Upper lobe of right lung (tissue), 1 donor: ENCODE results near the gene STOML3. TPM values are rescaled to one million over a fixed set of nuclear protein-coding genes. Genes with fewer than 3 reads are reported as not detected.

Source experiments
- ATAC-seq: fragments of 200-7000 bp; cut with Tn5 transposase; one replicate; pipeline ENCODE4 v1.9.1; 2020; ENCODE audit warnings: mild to moderate bottlenecking, moderate library complexity
- DNase-seq: peaks from one replicate; pipeline ENCODE4 v3.0.0-alpha.2; 2020
- H3K27ac ChIP-seq: fragments of 200-600 bp; one replicate; pipeline ENCODE4 v1.8.0; 2022
- H3K27me3 ChIP-seq: fragments of 200-600 bp; one replicate; pipeline ENCODE4 v1.8.0; 2022; ENCODE audit warnings: mild to moderate bottlenecking
- H3K36me3 ChIP-seq: fragments of 200-600 bp; one replicate; pipeline ENCODE4 v1.8.0; 2022
- H3K4me1 ChIP-seq: fragments of 200-600 bp; one replicate; pipeline ENCODE4 v1.8.0; 2022
- H3K4me3 ChIP-seq: fragments of 200-600 bp; one replicate; pipeline ENCODE4 v1.8.0; 2022; ENCODE audit warnings: mild to moderate bottlenecking
- H3K9me3 ChIP-seq: fragments of 200-600 bp; one replicate; pipeline ENCODE4 v1.8.0; 2022
- CTCF ChIP-seq: fragments of 200-600 bp; IDR thresholded peaks from one replicate; pipeline ENCODE4 v1.8.0; 2022; ENCODE audit warnings: antibody characterized with exemption
- intact Hi-C: fragments of 100-400 bp; cut with DNase I; formaldehyde crosslinking; loops from one replicate; pipeline ENCODE4 v1.11.0; 2022
- total RNA-seq: library from RNA; stranded (reverse); fragmentation: NEBNext Ultra II Directional; extraction: Animal tissue kit (Norgen Biotek cat#: 25700); gene quantifications from one replicate; pipeline ENCODE4 v1.2.1, GENCODE V29; 2021
- donor health status: DM: no; HTN: yes; CAD: no; lungs with severe emphysema.

STOML3 gene
- total RNA-seq, 1 donor from 2014 or later, result not detected

GRCh38 chr13:38965281-38965680 lies 25.4 kb downstream of the STOML3 start:
- DNase-seq (no peak), ATAC-seq (no peak)
- intact Hi-C loops, result no loop called here

GRCh38 chr13:38960175-38960574 lies 30.5 kb downstream of the STOML3 start:
- Histone ChIP-seq H3K4me3 (no peak overlapping the region), H3K9me3 (no peaks in the 10 kb centered on the region), H3K27ac (no peak overlapping the region), H3K4me1 (no peaks in the 10 kb centered on the region), H3K36me3 (no peaks in the 10 kb centered on the region), H3K27me3 (no peaks in the 10 kb centered on the region)
- ATAC-seq, result no peak
- no peak for TF ChIP-seq CTCF
- DNase-seq, result no peak
- intact Hi-C loops, result no loop called here

More at GRCh38 chr13:38965281-38965680, 25.4 kb downstream of the STOML3 start:
- Histone ChIP-seq H3K27me3 (no peaks in the 10 kb centered on the region), H3K9me3 (no peaks in the 10 kb centered on the region), H3K27ac (no peak overlapping the region), H3K4me1 (no peaks in the 10 kb centered on the region), H3K4me3 (no peak overlapping the region), H3K36me3 (no peaks in the 10 kb centered on the region)
- no peak for TF ChIP-seq CTCF

GRCh38 chr13:38957794-38958592 lies 32.6 kb downstream of the STOML3 start:
- no peak for ATAC-seq
- intact Hi-C loops, result no loop called here

GRCh38 chr13:38954844-38955243 lies 35.8 kb downstream of the STOML3 start:
- intact Hi-C loops, result no loop called here
- no peaks in the 10 kb centered on the region for H3K9me3 ChIP-seq

More at GRCh38 chr13:38957794-38958592, 32.6 kb downstream of the STOML3 start:
- Histone ChIP-seq H3K4me3 (no peak overlapping the region), H3K36me3 (no peaks in the 10 kb centered on the region), H3K4me1 (no peaks in the 10 kb centered on the region), H3K27me3 (no peaks in the 10 kb centered on the region), H3K9me3 (no peaks in the 10 kb centered on the region), H3K27ac (no peak overlapping the region)
- DNase-seq, result no peak
- no peak for TF ChIP-seq CTCF

GRCh38 chr13:38954291-38954690 lies 36.3 kb downstream of the STOML3 start:
- no peak overlapping the region for H3K4me3 ChIP-seq
- no peaks in the 10 kb centered on the region for H3K9me3 ChIP-seq
- no peak for ATAC-seq
- H3K36me3 ChIP-seq, result no peaks in the 10 kb centered on the region
- no peaks in the 10 kb centered on the region for H3K4me1 ChIP-seq
- intact Hi-C loops, result no loop called here
- no peaks in the 10 kb centered on the region for H3K27me3 ChIP-seq
- H3K27ac ChIP-seq, result no peak overlapping the region
- TF ChIP-seq CTCF, result no peak
- no peak for DNase-seq

More at GRCh38 chr13:38954844-38955243, 35.8 kb downstream of the STOML3 start:
- TF ChIP-seq CTCF, result no peak
- Histone ChIP-seq H3K27me3 (no peaks in the 10 kb centered on the region), H3K4me3 (no peak overlapping the region), H3K36me3 (no peaks in the 10 kb centered on the region), H3K4me1 (no peaks in the 10 kb centered on the region), H3K27ac (no peak overlapping the region)
- DNase-seq, result no peak
- no peak for ATAC-seq
